Mucosa of stomach (tissue), 1 donor: Measurements from ENCODE around the gene ITGAV.

ENCODE experiments used
- H3K27me3 ChIP-seq: one replicate; pipeline ENCODE4 v1.7.0; 2013; ENCODE audit warnings: mild to moderate bottlenecking, low read length; ENCODE audit not compliant: control insufficient read depth, insufficient read depth
- H3K36me3 ChIP-seq: one replicate; pipeline ENCODE4 v1.7.0; 2013; ENCODE audit warnings: low read length; ENCODE audit not compliant: control insufficient read depth, insufficient read depth
- H3K4me1 ChIP-seq: one replicate; pipeline ENCODE4 v1.7.0; 2013; ENCODE audit warnings: mild to moderate bottlenecking, low read length; ENCODE audit not compliant: control insufficient read depth, insufficient read depth
- H3K4me3 ChIP-seq: one replicate; pipeline ENCODE4 v1.7.0; 2013; ENCODE audit warnings: low read length
- H3K9ac ChIP-seq: one replicate; pipeline ENCODE4 v1.7.0; 2013; ENCODE audit warnings: mild to moderate bottlenecking, low read length, moderate library complexity
- H3K9me3 ChIP-seq: one replicate; pipeline ENCODE4 v1.7.0; 2013; ENCODE audit warnings: mild to moderate bottlenecking, low read length, moderate library complexity; ENCODE audit not compliant: control insufficient read depth
- donor health status: Pancreatic carcinoma.

ITGAV gene

GRCh38 chr2:186599186-186599778, 9.4 kb downstream of the ITGAV start:
- Histone ChIP-seq H3K9ac (no peak overlapping the region), H3K4me3 (no peak overlapping the region), H3K36me3 (no peaks in the 10 kb centered on the region), H3K27me3 (no peaks in the 10 kb centered on the region), H3K4me1 (peaks cover 37% of the 10 kb centered on the region), H3K9me3 (no peaks in the 10 kb centered on the region)

- H3K4me1 ChIP-seq, result peaks cover 18% of the 10 kb centered on the region
- H3K4me3 ChIP-seq, result no peak overlapping the region
- H3K36me3 ChIP-seq, result no peaks in the 10 kb centered on the region
- no peak overlapping the region for H3K9ac ChIP-seq
- no peaks in the 10 kb centered on the region for H3K27me3 ChIP-seq
- no peaks in the 10 kb centered on the region for H3K9me3 ChIP-seq
These were observed 13.4 kb downstream of the ITGAV start for GRCh38 chr2:186603286-186603685.

GRCh38 chr2:186605041-186605440, 15.2 kb downstream of the ITGAV start:
- no peak overlapping the region for H3K9ac ChIP-seq
- H3K36me3 ChIP-seq, result no peaks in the 10 kb centered on the region
- H3K4me1 ChIP-seq, result peaks cover 2% of the 10 kb centered on the region
- no peaks in the 10 kb centered on the region for H3K27me3 ChIP-seq
- no peak overlapping the region for H3K4me3 ChIP-seq
- H3K9me3 ChIP-seq, result no peaks in the 10 kb centered on the region

GRCh38 chr2:186607660-186608324, 17.9 kb downstream of the ITGAV start:
- H3K9me3 ChIP-seq, result no peaks in the 10 kb centered on the region
- no peaks in the 10 kb centered on the region for H3K27me3 ChIP-seq
- H3K4me1 ChIP-seq, result no peaks in the 10 kb centered on the region
- H3K9ac ChIP-seq, result no peak overlapping the region
- no peaks in the 10 kb centered on the region for H3K36me3 ChIP-seq
- H3K4me3 ChIP-seq, result no peak overlapping the region

- H3K4me3 ChIP-seq, result no peak overlapping the region
- H3K27me3 ChIP-seq, result no peaks in the 10 kb centered on the region
- no peaks in the 10 kb centered on the region for H3K4me1 ChIP-seq
- no peaks in the 10 kb centered on the region for H3K36me3 ChIP-seq
- no peak overlapping the region for H3K9ac ChIP-seq
- no peaks in the 10 kb centered on the region for H3K9me3 ChIP-seq
These were observed 20.9 kb downstream of the ITGAV start for GRCh38 chr2:186610785-186611184.

GRCh38 chr2:186611526-186611925, 21.7 kb downstream of the ITGAV start:
- no peaks in the 10 kb centered on the region for H3K36me3 ChIP-seq
- H3K9ac ChIP-seq, result no peak overlapping the region
- H3K4me3 ChIP-seq, result no peak overlapping the region

GRCh38 chr2:186612026-186612425, 22.2 kb downstream of the ITGAV start:
- Histone ChIP-seq H3K36me3 (no peaks in the 10 kb centered on the region), H3K27me3 (no peaks in the 10 kb centered on the region), H3K9me3 (no peaks in the 10 kb centered on the region), H3K4me3 (no peak overlapping the region), H3K4me1 (no peaks in the 10 kb centered on the region), H3K9ac (no peak overlapping the region)

More at GRCh38 chr2:186611526-186611925, 21.7 kb downstream of the ITGAV start:
- H3K27me3 ChIP-seq, result no peaks in the 10 kb centered on the region
- no peaks in the 10 kb centered on the region for H3K9me3 ChIP-seq
- H3K4me1 ChIP-seq, result no peaks in the 10 kb centered on the region

- H3K9me3 ChIP-seq, result no peaks in the 10 kb centered on the region
- no peaks in the 10 kb centered on the region for H3K27me3 ChIP-seq
- H3K9ac ChIP-seq, result no peak overlapping the region
- H3K4me3 ChIP-seq, result no peak overlapping the region
- H3K4me1 ChIP-seq, result no peaks in the 10 kb centered on the region
- H3K36me3 ChIP-seq, result no peaks in the 10 kb centered on the region
These were observed 22.9 kb downstream of the ITGAV start for GRCh38 chr2:186612555-186613440.

- Histone ChIP-seq H3K36me3 (no peaks in the 10 kb centered on the region), H3K4me3 (no peak overlapping the region), H3K9ac (no peak overlapping the region), H3K9me3 (no peaks in the 10 kb centered on the region), H3K4me1 (no peaks in the 10 kb centered on the region), H3K27me3 (no peaks in the 10 kb centered on the region)
These were observed 24.5 kb downstream of the ITGAV start for GRCh38 chr2:186614373-186614772.

GRCh38 chr2:186617148-186617547, 27.3 kb downstream of the ITGAV start:
- Histone ChIP-seq H3K4me3 (no peak overlapping the region), H3K27me3 (no peaks in the 10 kb centered on the region), H3K9ac (no peak overlapping the region), H3K9me3 (no peaks in the 10 kb centered on the region), H3K36me3 (no peaks in the 10 kb centered on the region), H3K4me1 (no peaks in the 10 kb centered on the region)

- H3K9ac ChIP-seq, result no peak overlapping the region
- H3K9me3 ChIP-seq, result no peaks in the 10 kb centered on the region
- H3K4me1 ChIP-seq, result no peaks in the 10 kb centered on the region
- H3K4me3 ChIP-seq, result no peak overlapping the region
- H3K36me3 ChIP-seq, result no peaks in the 10 kb centered on the region
- no peaks in the 10 kb centered on the region for H3K27me3 ChIP-seq
These were observed 27.9 kb downstream of the ITGAV start for GRCh38 chr2:186617771-186618170.

- Histone ChIP-seq H3K4me1 (no peaks in the 10 kb centered on the region), H3K27me3 (no peaks in the 10 kb centered on the region), H3K36me3 (no peaks in the 10 kb centered on the region), H3K9me3 (no peaks in the 10 kb centered on the region), H3K4me3 (no peak overlapping the region), H3K9ac (no peak overlapping the region)
These were observed 28.8 kb downstream of the ITGAV start for GRCh38 chr2:186618696-186619095.
